ENCODE data around the gene AMOT.

- TF ChIP-seq CTCF (tag by site-specific recombination; IDR thresholded peaks at IDR 0.05) (no peak), ZNF274 (IDR thresholded peaks at IDR 0.05; ENCODE audit: low read length) (no peak), ZNF274 (tag by site-specific recombination; IDR thresholded peaks at IDR 0.05; ENCODE audit: borderline replicate concordance) (no peak), ATF2 (tag by site-specific recombination; IDR thresholded peaks at IDR 0.05; ENCODE audit: low read depth) (no peak), ZNF175 (tag by site-specific recombination; IDR thresholded peaks at IDR 0.05) (no peak), ZNF10 (tag by site-specific recombination; IDR thresholded peaks at IDR 0.05) (no peak), ZNF416 (tag by site-specific recombination; IDR thresholded peaks at IDR 0.05) (no peak), ZNF449 (tag by site-specific recombination; IDR thresholded peaks at IDR 0.05) (no peak), ZBTB21 (tag by site-specific recombination; IDR thresholded peaks at IDR 0.05) (no peak), ZNF776 (tag by site-specific recombination; IDR thresholded peaks at IDR 0.05; ENCODE audit: borderline replicate concordance) (no peak), ZSCAN18 (tag by site-specific recombination; IDR thresholded peaks at IDR 0.05) (no peak), PBX3 (CRISPR knock-in tag; IDR thresholded peaks at IDR 0.05) (no peak)
Measured at GRCh38 chrX:112759966-112760365, 80.7 kb downstream of the AMOT start.
